M059J (cell line): Measurements from ENCODE around the gene SAMD3. TPM values are rescaled to one million over a fixed set of nuclear protein-coding genes. Genes with fewer than 3 reads are reported as not detected.
"Not testable (repeated sequence)": the region's sequence is repeated elsewhere in the genome, so short reads cannot be mapped to it uniquely, and the experiment has no call there.

ENCODE experiments used
- DNase-seq: peaks from one replicate; pipeline ENCODE4 v3.0.0-alpha.2; 2012; ENCODE audit warnings: low read depth
- total RNA-seq: library from RNA; depleted of rRNA; stranded (reverse); fragments of >200 nt; shearing (Covaris generic); gene quantifications from 2 replicates; pipeline ENCODE4 v1.2.3, GENCODE V29; 2014; rRNA removed

SAMD3 gene
- total RNA-seq: 2.8 and 4.2 TPM in 2 replicates

GRCh38 chr6:130222775-130223174 is at the start of gene SAMD3:
Gene SAMD3, minus strand, starts transcription at chr6:130222951. Its CDS starts 7,678 bp downstream, at chr6:130215273.
- DNase-seq: no peak

GRCh38 chr6:130269969-130270635 is 47.4 kb upstream of the SAMD3 start:
- no peak for DNase-seq

GRCh38 chr6:130265553-130265952 is 42.8 kb upstream of the SAMD3 start:
- DNase-seq: not testable (repeated sequence)

GRCh38 chr6:130262008-130262407 is 39.3 kb upstream of the SAMD3 start:
- no peak for DNase-seq

- not testable (repeated sequence) for DNase-seq
Observed at GRCh38 chr6:130261558-130261957, 38.8 kb upstream of the SAMD3 start.

- peak; percentile 11 for DNase-seq
Observed at GRCh38 chr6:130260614-130261241, 38.0 kb upstream of the SAMD3 start.

- DNase-seq: not testable (repeated sequence)
Observed at GRCh38 chr6:130260050-130260462, 37.3 kb upstream of the SAMD3 start.

- no peak for DNase-seq
Observed at GRCh38 chr6:130259557-130259956, 36.8 kb upstream of the SAMD3 start.

GRCh38 chr6:130259140-130259539 is 36.4 kb upstream of the SAMD3 start:
- DNase-seq: no peak

GRCh38 chr6:130252527-130253237 is 29.9 kb upstream of the SAMD3 start:
- DNase-seq: no peak

- DNase-seq: no peak
Observed at GRCh38 chr6:130245267-130245666, 22.5 kb upstream of the SAMD3 start.

- no peak for DNase-seq
Observed at GRCh38 chr6:130244728-130245127, 22.0 kb upstream of the SAMD3 start.

- DNase-seq: peak; percentile 85
Observed at GRCh38 chr6:130240232-130240631, 17.5 kb upstream of the SAMD3 start.

GRCh38 chr6:130239755-130240154 is 17.0 kb upstream of the SAMD3 start:
- peak; percentile 9 for DNase-seq

- DNase-seq: peak; percentile 35
Observed at GRCh38 chr6:130233330-130233729, 10.6 kb upstream of the SAMD3 start.

- not testable (repeated sequence) for DNase-seq
Observed at GRCh38 chr6:130230531-130230930, 7.8 kb upstream of the SAMD3 start.

GRCh38 chr6:130229645-130230044 is 6.9 kb upstream of the SAMD3 start:
- DNase-seq: no peak

- peak; percentile 47 for DNase-seq
Observed at GRCh38 chr6:130223508-130223907, 757 bp upstream of the SAMD3 start.

- no peak for DNase-seq
Observed at GRCh38 chr6:130218134-130218533, 4.6 kb downstream of the SAMD3 start.

- no peak for DNase-seq
Observed at GRCh38 chr6:130216620-130217019, 6.1 kb downstream of the SAMD3 start.

GRCh38 chr6:130215526-130215925 is 7.2 kb downstream of the SAMD3 start:
- no peak for DNase-seq

- DNase-seq: no peak
Observed at GRCh38 chr6:130212215-130212874, 10.4 kb downstream of the SAMD3 start.
